Caco-2 (cell line): ENCODE data around the gene ALK. TPM values are rescaled to one million over a fixed set of nuclear protein-coding genes. Genes with fewer than 3 reads are reported as not detected.

Experiments used
- BruUV-seq: library from RNA; stranded (reverse); fragments of 400-500 nt; replicated peaks from 2 replicates; lab custom pipeline; 2021; lab: Mats Ljungman, UMichigan
- CTCF ChIA-PET: fragments of 300-600 bp; sonication (Branson Sonifier 250); formaldehyde crosslinking; loops from one replicate; lab custom pipeline; 2022; ENCODE audit warnings: antibody characterized with exemption; lab: Charles Lee
- POLR2A ChIA-PET: fragments of 300-600 bp; sonication (Branson Sonifier 250); formaldehyde crosslinking; loops from one replicate; lab custom pipeline; 2022; ENCODE audit warnings: antibody characterized with exemption; lab: Charles Lee
- DNase-seq, 2 experiments: peaks; one replicate each; pipeline versions ENCODE4 v3.0.0 to v3.0.0-alpha.2; 2020 to 2022
- H3K27me3 ChIP-seq: replicated peaks from 2 replicates; pipeline ENCODE4 v1.6.0; 2011; ENCODE audit warnings: low read length; ENCODE audit not compliant: control insufficient read depth, insufficient read depth
- H3K36me3 ChIP-seq: 2 replicates; pipeline ENCODE4 v1.5.1; 2011; ENCODE audit warnings: low read length; ENCODE audit not compliant: control insufficient read depth, insufficient read depth
- H3K4me1 ChIP-seq: fragments of 250-450 bp; sonication (Bioruptor Pico); 2 replicates; pipeline ENCODE4 v1.5.1; 2020; ENCODE audit warnings: mild to moderate bottlenecking
- H3K4me3 ChIP-seq: 2 replicates; pipeline ENCODE4 v1.5.1; 2011; ENCODE audit warnings: low read depth, mild to moderate bottlenecking, control low read depth, low read length
- H3K9me3 ChIP-seq: fragments of 250-450 bp; sonication (Bioruptor Pico); 2 replicates; pipeline ENCODE4 v1.5.1; 2020; ENCODE audit warnings: mild to moderate bottlenecking, moderate library complexity
- H3K27ac Mint-ChIP-seq: one replicate; pipeline ENCODE4 v1.8.0; 2022; ENCODE audit warnings: mixed read lengths; ENCODE audit not compliant: unreplicated experiment
- H3K27me3 Mint-ChIP-seq: one replicate; pipeline ENCODE4 v1.8.0; 2022; ENCODE audit warnings: mixed read lengths; ENCODE audit not compliant: insufficient read depth, unreplicated experiment
- H3K36me3 Mint-ChIP-seq: one replicate; pipeline ENCODE4 v1.8.0; 2022; ENCODE audit warnings: mild to moderate bottlenecking, mixed read lengths; ENCODE audit not compliant: insufficient read depth, unreplicated experiment
- H3K4me1 Mint-ChIP-seq: one replicate; pipeline ENCODE4 v1.8.0; 2022; ENCODE audit warnings: low read depth, mixed read lengths; ENCODE audit not compliant: unreplicated experiment
- H3K4me3 Mint-ChIP-seq: one replicate; pipeline ENCODE4 v1.8.0; 2022; ENCODE audit warnings: mild to moderate bottlenecking, moderate library complexity, mixed read lengths; ENCODE audit not compliant: unreplicated experiment
- H3K9me3 Mint-ChIP-seq: one replicate; pipeline ENCODE4 v1.8.0; 2022; ENCODE audit warnings: mixed read lengths; ENCODE audit not compliant: unreplicated experiment
- CTCF ChIP-seq, 2 experiments: fragments of 200-600 bp in 1 of 2; IDR thresholded peaks; 1 replicate in 1 of 2; 2 replicates in 1 of 2; pipeline versions ENCODE4 v1.5.1 to v1.8.0; 2011 to 2022; ENCODE audit warnings: antibody characterized with exemption in 1 of 2, control low read depth in 1 of 2, inconsistent platforms in 1 of 2, low read depth in 1 of 2, low read length in 1 of 2, mild to moderate bottlenecking in 1 of 2, moderate library complexity in 1 of 2; ENCODE audit not compliant: insufficient read depth in 1 of 2, severe bottlenecking in 1 of 2, unreplicated experiment in 1 of 2
- intact Hi-C: fragments of 100-400 bp; cut with micrococcal nuclease; formaldehyde crosslinking; loops from one replicate; pipeline ENCODE4 v1.10.0; 2022; ENCODE audit not compliant: unreplicated experiment
- total RNA-seq: library from RNA; stranded (reverse); gene quantifications from 2 replicates; pipeline ENCODE4 v1.2.3, GENCODE V29; 2022

Gene ALK
- total RNA-seq, 1 experiment from 2014 or later = 0.11 TPM

GRCh38 chr2:29761278-29761677, 160.1 kb downstream of the ALK start:
- Histone ChIP-seq H3K4me3 (no peak overlapping the region), H3K9me3 (no peaks in the 10 kb centered on the region), H3K27me3 (peaks cover 1% of the 10 kb centered on the region), H3K4me1 (no peaks in the 10 kb centered on the region), H3K36me3 (no peaks in the 10 kb centered on the region)
- Mint-ChIP-seq H3K9me3 (no peaks in the 10 kb centered on the region), H3K36me3 (no peaks in the 10 kb centered on the region), H3K27ac (no peak overlapping the region), H3K4me1 (no peaks in the 10 kb centered on the region), H3K4me3 (no peak overlapping the region), H3K27me3 (peaks cover 25% of the 10 kb centered on the region)
- DNase-seq = no peak
- intact Hi-C loops = no loop called here
- no TSS peak for BruUV-seq
- ChIA-PET POLR2A (no interaction called here), CTCF (no interaction called here)
- no peak for TF ChIP-seq CTCF (IDR thresholded peaks at IDR 0.05; ENCODE audit: insufficient read depth in 1 of 2, low read depth in 1 of 2, low read length in 1 of 2, severe bottlenecking in 1 of 2, unreplicated experiment in 1 of 2)

GRCh38 chr2:29760008-29760407, 161.4 kb downstream of the ALK start:
- POLR2A ChIA-PET = no interaction called here
- H3K9me3 ChIP-seq = no peaks in the 10 kb centered on the region
- no peaks in the 10 kb centered on the region for H3K4me1 Mint-ChIP-seq
- no peak for TF ChIP-seq CTCF (IDR thresholded peaks at IDR 0.05; ENCODE audit: insufficient read depth in 1 of 2, low read depth in 1 of 2, low read length in 1 of 2, severe bottlenecking in 1 of 2, unreplicated experiment in 1 of 2)
- no peaks in the 10 kb centered on the region for H3K36me3 ChIP-seq
- BruUV-seq = no TSS peak
- H3K4me3 Mint-ChIP-seq = no peak overlapping the region
- H3K27me3 Mint-ChIP-seq = peaks cover 25% of the 10 kb centered on the region
- CTCF ChIA-PET = no interaction called here
- H3K4me1 ChIP-seq = no peaks in the 10 kb centered on the region
- no peaks in the 10 kb centered on the region for H3K36me3 Mint-ChIP-seq
- H3K27me3 ChIP-seq = peaks cover 1% of the 10 kb centered on the region
- H3K9me3 Mint-ChIP-seq = no peaks in the 10 kb centered on the region
- no peak overlapping the region for H3K27ac Mint-ChIP-seq
- intact Hi-C loops = no loop called here
- no peak overlapping the region for H3K4me3 ChIP-seq
- DNase-seq = no peak

- TF ChIP-seq CTCF (IDR thresholded peaks at IDR 0.05; ENCODE audit: insufficient read depth in 1 of 2, low read depth in 1 of 2, low read length in 1 of 2, severe bottlenecking in 1 of 2, unreplicated experiment in 1 of 2) = no peak
- Mint-ChIP-seq H3K4me3 (no peak overlapping the region), H3K9me3 (no peaks in the 10 kb centered on the region), H3K27ac (no peak overlapping the region), H3K36me3 (no peaks in the 10 kb centered on the region), H3K27me3 (peaks cover 21% of the 10 kb centered on the region), H3K4me1 (no peaks in the 10 kb centered on the region)
- Histone ChIP-seq H3K9me3 (no peaks in the 10 kb centered on the region), H3K4me3 (no peak overlapping the region), H3K27me3 (peaks cover 1% of the 10 kb centered on the region), H3K36me3 (no peaks in the 10 kb centered on the region), H3K4me1 (no peaks in the 10 kb centered on the region)
- intact Hi-C loops = no loop called here
- POLR2A ChIA-PET = no interaction called here
- CTCF ChIA-PET = no interaction called here
- no TSS peak for BruUV-seq
- DNase-seq = no peak
Observed at GRCh38 chr2:29759360-29759759, 162.0 kb downstream of the ALK start.
